ENCODE measurements around the gene PLPP4.

DNA sequence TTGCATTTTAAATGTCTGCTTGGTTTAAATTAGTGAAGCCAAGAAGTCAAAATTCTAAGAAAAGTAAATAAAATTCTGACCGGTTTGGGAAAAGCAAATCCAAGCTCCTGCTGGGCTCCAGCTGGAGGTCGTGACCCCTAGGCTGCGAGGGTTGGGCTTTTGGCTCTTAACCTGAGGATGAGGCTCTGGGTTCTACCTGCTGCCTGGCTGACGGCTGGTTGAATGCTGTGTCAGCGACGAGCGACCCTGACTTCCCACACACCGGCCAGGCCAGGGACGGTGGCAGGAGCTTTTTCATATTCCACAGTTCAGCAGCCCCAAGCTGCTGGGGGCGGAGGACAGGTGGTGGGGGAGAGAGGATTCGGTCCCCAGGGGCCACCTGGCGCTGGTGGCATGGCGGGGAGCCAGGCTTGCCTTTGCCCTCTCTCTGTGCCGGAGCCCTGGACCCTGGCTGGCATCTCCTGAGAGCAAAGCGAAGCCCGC is 843 bp upstream of the PLPP4 start:
- TF ChIP-seq, protein P1, sequence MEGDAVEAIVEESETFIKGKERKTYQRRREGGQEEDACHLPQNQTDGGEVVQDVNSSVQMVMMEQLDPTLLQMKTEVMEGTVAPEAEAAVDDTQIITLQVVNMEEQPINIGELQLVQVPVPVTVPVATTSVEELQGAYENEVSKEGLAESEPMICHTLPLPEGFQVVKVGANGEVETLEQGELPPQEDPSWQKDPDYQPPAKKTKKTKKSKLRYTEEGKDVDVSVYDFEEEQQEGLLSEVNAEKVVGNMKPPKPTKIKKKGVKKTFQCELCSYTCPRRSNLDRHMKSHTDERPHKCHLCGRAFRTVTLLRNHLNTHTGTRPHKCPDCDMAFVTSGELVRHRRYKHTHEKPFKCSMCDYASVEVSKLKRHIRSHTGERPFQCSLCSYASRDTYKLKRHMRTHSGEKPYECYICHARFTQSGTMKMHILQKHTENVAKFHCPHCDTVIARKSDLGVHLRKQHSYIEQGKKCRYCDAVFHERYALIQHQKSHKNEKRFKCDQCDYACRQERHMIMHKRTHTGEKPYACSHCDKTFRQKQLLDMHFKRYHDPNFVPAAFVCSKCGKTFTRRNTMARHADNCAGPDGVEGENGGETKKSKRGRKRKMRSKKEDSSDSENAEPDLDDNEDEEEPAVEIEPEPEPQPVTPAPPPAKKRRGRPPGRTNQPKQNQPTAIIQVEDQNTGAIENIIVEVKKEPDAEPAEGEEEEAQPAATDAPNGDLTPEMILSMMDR (conservative IDR thresholded peaks at IDR 0.05): no peak
- no peak for TF ChIP-seq EZH2 (IDR thresholded peaks at IDR 0.05; ENCODE audit: low read depth)

Measured in PC-9 (cell line).